ENCODE measurements around the gene RHEBL1.

Gene RHEBL1

DNA sequence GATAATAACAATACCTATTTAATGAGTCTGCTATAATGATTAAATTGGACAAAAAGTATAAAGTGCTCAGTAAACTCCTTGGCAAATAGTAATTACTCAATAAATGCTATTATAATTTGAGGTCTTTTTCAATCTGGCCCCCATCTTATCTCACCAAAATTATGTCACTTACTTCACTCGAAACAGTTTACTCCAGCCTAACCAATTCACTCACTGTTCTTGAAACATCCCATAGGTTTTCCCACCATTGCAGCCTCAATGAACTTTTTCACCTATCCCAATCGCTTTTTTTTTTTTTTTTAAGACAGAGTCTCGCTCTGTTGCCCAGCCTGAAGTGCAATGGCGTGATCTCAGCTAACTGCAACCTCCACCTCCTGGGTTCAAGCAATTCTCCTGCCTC, 33.8 kb downstream of the RHEBL1 start:
- DNase-seq, result no peak

- DNase-seq, result no peak
These were observed 35.5 kb downstream of the RHEBL1 start for GRCh38 chr12:49034286-49034622.

- no peak for DNase-seq
These were observed 36.0 kb downstream of the RHEBL1 start for GRCh38 chr12:49033611-49034285.

DNA sequence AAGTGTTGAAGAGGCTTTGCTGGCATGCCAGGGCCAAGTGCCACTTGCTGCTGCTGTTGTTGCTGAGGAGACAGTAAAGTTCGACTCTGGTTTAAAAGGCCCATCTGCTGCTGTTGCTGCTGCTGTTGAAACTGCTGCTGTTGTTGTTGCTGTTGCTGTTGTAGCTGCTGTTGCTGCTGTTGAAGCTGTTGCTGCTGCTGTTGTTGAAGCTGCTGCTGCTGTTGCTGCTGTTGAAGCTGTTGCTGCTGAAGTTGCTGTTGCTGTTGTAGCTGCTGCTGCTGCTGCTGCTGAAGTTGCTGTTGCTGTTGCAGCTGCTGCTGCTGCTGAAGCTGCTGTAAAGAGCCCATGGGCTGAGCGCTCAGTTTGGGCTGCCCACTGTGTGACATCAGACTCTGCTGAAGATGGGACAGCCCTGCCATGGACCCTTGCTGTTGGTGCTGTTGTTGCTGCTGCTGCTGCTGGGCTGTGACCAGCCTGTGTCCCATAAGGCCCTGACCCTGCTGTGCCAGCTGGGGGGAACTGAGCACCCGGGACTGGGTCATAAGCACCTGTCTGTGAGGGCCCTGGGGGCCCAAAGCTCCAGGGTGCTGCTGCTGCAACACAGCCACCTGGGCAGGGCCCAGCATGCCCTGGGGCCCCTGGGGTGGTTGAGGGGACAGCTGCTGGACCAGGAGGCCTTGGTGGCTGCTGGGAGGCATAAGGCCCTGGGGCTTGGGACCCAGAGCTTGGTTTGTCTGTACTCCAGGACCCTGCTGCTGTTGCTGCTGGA, 36.9 kb downstream of the RHEBL1 start:
- no peak for DNase-seq

GRCh38 chr12:49032276-49032675, 37.5 kb downstream of the RHEBL1 start:
- no peak for DNase-seq

DNA sequence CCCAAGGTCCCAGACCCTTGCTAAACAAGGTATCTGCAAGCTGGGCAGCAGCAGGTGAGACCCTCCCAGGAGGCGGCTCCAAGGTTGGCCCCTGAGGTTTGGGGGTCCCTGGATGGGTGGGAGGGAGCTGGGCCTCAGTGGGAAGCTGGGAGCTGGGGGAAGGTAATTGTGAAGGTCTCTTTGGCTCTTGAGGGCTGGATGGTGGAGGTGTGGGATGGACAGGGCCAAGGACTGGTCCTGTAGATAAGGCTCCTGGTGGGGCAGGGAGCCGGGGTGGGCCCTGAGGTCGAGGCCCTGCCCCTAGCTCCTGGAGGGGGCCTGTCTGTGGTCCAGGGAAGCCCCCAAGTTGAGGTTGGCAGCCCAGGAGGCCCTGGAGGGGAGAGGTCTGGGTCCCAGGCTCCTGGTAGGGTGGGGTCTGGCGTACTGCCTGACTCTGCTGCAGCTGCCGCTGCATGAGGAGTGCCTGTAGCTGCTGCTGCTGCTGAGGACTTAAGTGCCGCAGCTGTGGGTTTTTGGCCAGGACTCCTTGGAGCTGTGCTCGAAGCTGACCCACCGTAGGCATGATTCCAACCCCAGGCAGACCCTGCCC, 38.1 kb downstream of the RHEBL1 start:
- DNase-seq, result no peak

- no peak for DNase-seq
These were observed 38.8 kb downstream of the RHEBL1 start for GRCh38 chr12:49030714-49031572.

- no peak for DNase-seq
These were observed 39.7 kb downstream of the RHEBL1 start for GRCh38 chr12:49030119-49030518.

- no peak for DNase-seq
These were observed 41.0 kb downstream of the RHEBL1 start for GRCh38 chr12:49028666-49029275.

DNA sequence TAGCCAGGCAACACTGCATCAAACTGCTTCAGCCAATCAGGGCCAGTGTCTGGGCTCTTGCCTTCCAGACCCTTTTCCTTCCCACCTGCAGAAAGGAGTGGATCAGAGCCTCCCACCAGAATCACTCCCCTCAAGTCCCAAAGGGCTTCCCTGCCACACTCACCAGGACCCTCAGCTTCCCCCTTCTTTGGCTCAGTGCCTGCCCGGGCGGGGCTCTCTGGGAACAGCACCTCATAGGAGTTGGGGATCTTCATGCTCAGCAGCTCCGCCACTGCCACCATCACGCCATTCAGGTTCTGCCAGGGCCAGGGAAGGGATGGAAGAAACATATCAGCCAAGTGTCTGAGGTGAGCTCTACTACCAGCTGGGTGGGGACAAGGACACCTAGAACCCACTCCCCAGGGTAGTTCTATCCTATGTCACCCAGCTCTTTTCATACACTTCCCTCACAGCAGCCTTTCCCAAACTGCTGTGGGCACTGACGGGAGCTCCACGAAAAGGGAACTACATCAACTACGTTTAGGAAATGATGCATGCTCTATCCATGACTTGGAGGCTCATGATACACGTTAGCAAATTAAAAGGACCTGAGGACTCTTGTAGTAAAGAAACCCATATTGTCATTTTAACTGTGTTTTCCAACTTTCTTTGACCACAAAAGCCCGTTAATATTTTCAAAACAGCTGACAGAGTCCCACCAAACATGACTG, 41.8 kb downstream of the RHEBL1 start:
- no peak for DNase-seq

DNA sequence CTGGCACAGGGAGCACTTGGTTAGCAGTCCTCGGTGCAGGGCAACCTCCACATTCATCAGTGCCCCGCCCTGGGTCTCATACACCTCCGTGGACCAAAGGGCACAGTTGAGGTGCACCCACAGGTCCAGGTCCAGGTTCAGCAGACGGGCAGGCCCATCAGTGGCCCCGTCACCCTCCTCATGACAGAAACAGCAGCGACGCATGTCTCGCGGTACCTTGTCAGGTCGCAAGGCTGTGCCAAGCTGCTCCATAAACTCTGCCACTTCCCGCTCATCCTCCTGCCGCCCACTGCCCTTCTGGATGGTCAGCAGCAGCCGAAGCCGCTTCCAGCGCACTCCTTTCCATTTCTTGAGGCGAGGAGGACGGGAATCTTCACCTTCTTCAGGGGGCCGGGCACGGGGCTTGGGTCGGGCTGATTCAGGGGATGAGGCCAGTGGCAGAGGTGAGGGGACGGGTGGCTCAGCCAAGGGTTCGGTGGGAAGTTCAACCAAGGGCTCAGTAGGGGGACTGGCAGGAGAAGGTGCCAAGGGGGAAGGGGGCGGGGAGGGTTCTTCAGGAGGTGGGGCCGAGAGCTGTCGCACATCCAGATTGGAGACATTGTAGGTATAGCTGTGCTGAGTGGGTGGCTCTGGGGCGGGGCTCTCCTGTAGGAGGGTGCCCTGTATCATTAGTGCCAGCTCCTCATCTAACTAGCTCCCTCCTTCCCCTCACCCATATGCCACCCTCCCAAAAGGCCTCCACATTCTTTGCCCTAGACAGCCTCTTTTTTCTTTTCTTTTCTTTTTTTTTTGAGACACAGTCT, 42.9 kb downstream of the RHEBL1 start:
- DNase-seq, result no peak

GRCh38 chr12:49026101-49026500, 43.7 kb downstream of the RHEBL1 start:
- DNase-seq, result no peak

DNA sequence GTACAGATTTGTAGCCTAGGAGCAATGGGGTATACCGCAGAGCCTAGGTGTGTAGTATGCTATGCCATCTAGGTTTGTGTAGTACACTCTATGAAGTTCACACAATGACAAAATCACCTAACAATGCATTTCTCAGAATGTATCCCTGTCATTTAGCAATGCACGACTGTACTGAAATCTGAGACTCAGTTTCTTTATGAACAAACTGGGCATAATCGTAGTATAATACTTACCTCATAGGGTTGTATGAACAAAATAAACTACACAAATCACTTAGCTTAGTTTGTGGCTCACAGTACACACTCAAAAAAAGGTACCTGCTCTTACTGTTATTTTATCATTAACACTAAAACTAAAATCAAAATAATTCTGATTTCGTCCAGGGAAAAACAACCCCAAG, 44.3 kb downstream of the RHEBL1 start:
- DNase-seq, result no peak

GRCh38 chr12:49024543-49024942, 45.2 kb downstream of the RHEBL1 start:
- no peak for DNase-seq

DNA sequence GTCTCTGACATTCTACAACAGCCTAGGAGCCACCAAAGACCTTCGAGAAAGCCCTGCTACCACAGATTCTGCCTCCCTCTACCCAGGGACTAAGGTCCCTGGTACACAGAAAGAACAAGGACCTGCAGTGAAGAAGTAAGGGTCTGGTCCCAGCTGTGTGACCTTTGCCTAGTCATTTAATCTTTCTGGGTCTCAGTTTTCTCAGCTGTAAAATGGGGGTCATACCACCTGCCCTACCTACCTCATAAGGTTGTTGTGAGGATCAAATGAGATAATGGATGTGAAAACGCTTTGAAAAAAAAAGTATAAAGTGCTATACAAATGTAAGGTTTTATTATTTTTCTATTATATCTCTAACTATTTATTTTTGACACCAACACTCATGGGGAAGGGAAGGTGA, 46.0 kb downstream of the RHEBL1 start:
- DNase-seq, result no peak

GRCh38 chr12:49022558-49023178, 47.1 kb downstream of the RHEBL1 start:
- no peak for DNase-seq

GRCh38 chr12:49021292-49021915, 48.4 kb downstream of the RHEBL1 start:
- DNase-seq, result no peak

GRCh38 chr12:49020441-49020840, 49.3 kb downstream of the RHEBL1 start:
- DNase-seq, result no peak

- DNase-seq, result peak; percentile 27 to 31
These were observed 50.1 kb downstream of the RHEBL1 start for GRCh38 chr12:49019443-49020324.

- DNase-seq, result no peak
These were observed 50.7 kb downstream of the RHEBL1 start for GRCh38 chr12:49019120-49019430.
